Upper lobe of right lung (tissue), 1 donor: Measurements from ENCODE around the gene LHX3. TPM values are rescaled to one million over a fixed set of nuclear protein-coding genes. Genes with fewer than 3 reads are reported as not detected.

Source experiments
- ATAC-seq: fragments of 200-7000 bp; cut with Tn5 transposase; one replicate; pipeline ENCODE4 v1.9.1; 2020; ENCODE audit warnings: mild to moderate bottlenecking, moderate library complexity
- DNase-seq: peaks from one replicate; pipeline ENCODE4 v3.0.0-alpha.2; 2020
- H3K27ac ChIP-seq: fragments of 200-600 bp; one replicate; pipeline ENCODE4 v1.8.0; 2022
- H3K27me3 ChIP-seq: fragments of 200-600 bp; one replicate; pipeline ENCODE4 v1.8.0; 2022; ENCODE audit warnings: mild to moderate bottlenecking
- H3K36me3 ChIP-seq: fragments of 200-600 bp; one replicate; pipeline ENCODE4 v1.8.0; 2022
- H3K4me1 ChIP-seq: fragments of 200-600 bp; one replicate; pipeline ENCODE4 v1.8.0; 2022
- H3K4me3 ChIP-seq: fragments of 200-600 bp; one replicate; pipeline ENCODE4 v1.8.0; 2022; ENCODE audit warnings: mild to moderate bottlenecking
- H3K9me3 ChIP-seq: fragments of 200-600 bp; one replicate; pipeline ENCODE4 v1.8.0; 2022
- CTCF ChIP-seq: fragments of 200-600 bp; IDR thresholded peaks from one replicate; pipeline ENCODE4 v1.8.0; 2022; ENCODE audit warnings: antibody characterized with exemption
- intact Hi-C: fragments of 100-400 bp; cut with DNase I; formaldehyde crosslinking; loops from one replicate; pipeline ENCODE4 v1.11.0; 2022
- total RNA-seq: library from RNA; stranded (reverse); fragmentation: NEBNext Ultra II Directional; extraction: Animal tissue kit (Norgen Biotek cat#: 25700); gene quantifications from one replicate; pipeline ENCODE4 v1.2.1, GENCODE V29; 2021
- donor health status: DM: no; HTN: yes; CAD: no; lungs with severe emphysema.

The LHX3 gene
- total RNA-seq, 1 donor from 2014 or later: not detected

GRCh38 chr9:136231478-136232297 is 26.8 kb upstream of the LHX3 start:
- no peak overlapping the region for H3K4me3 ChIP-seq
- no peak for DNase-seq

DNA sequence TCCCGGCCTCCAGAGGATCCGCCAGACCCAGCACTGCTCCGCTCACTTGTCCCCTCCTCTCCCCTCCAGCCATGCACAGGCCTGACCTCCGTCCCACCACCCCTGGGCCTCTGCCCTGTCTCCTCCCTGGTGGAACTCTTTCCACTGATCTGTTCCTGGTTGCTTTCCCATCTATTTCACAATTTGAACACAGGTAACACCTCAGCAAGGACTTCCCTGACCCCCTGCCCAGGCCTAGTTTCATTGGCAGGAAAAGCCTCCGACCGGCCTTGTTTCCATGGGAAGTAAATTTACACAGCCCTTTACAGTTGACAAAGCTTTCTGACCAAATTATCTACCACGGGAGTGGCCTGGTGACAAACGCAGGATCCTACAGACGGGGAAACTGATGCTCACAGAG is 25.8 kb upstream of the LHX3 start:
- no peak for DNase-seq
- Histone ChIP-seq H3K27me3 (no peaks in the 10 kb centered on the region), H3K9me3 (no peaks in the 10 kb centered on the region), H3K27ac (no peak overlapping the region), H3K36me3 (no peaks in the 10 kb centered on the region), H3K4me3 (no peak overlapping the region), H3K4me1 (no peaks in the 10 kb centered on the region)
- no peak for ATAC-seq
- intact Hi-C loops: no loop called here
- TF ChIP-seq CTCF: no peak

More at GRCh38 chr9:136231478-136232297, 26.8 kb upstream of the LHX3 start:
- peak; percentile 64 for ATAC-seq
- no peaks in the 10 kb centered on the region for H3K9me3 ChIP-seq
- no peaks in the 10 kb centered on the region for H3K27me3 ChIP-seq
- intact Hi-C loops: no loop called here
- TF ChIP-seq CTCF: no peak
- H3K36me3 ChIP-seq: peaks cover 6% of the 10 kb centered on the region
- H3K4me1 ChIP-seq: no peaks in the 10 kb centered on the region
- H3K27ac ChIP-seq: no peak overlapping the region

DNA sequence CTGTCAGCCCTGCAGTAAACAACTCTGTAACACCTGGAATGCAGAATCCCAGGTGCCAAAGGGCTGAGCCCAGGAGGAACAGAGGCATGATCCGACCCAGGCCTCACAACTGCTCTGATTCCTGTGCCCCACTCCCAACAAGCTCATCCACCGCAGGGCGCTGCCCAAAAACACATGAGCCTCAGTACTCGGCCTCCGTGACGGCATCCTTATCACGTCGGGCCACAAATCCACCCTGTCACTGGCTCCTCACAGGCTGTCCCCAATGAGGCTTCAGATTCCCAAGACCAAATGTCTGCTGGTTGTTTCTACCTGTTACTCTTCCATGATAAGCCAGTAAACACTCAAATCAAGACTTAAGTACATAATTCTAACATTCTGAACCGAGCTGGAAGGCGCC is 25.4 kb upstream of the LHX3 start:
- no peaks in the 10 kb centered on the region for H3K9me3 ChIP-seq
- H3K27ac ChIP-seq: no peak overlapping the region
- no peak overlapping the region for H3K4me3 ChIP-seq
- no peak for TF ChIP-seq CTCF
- H3K36me3 ChIP-seq: no peaks in the 10 kb centered on the region
- no peaks in the 10 kb centered on the region for H3K4me1 ChIP-seq
- DNase-seq (no peak), ATAC-seq (no peak)
- no peaks in the 10 kb centered on the region for H3K27me3 ChIP-seq
- intact Hi-C loops: no loop called here

- intact Hi-C loops: no loop called here
- no peak for DNase-seq
Measured at GRCh38 chr9:136229096-136230065, 24.5 kb upstream of the LHX3 start.

More at GRCh38 chr9:136229096-136230065, 24.5 kb upstream of the LHX3 start:
- no peak overlapping the region for H3K4me3 ChIP-seq
- no peaks in the 10 kb centered on the region for H3K9me3 ChIP-seq
- no peak for TF ChIP-seq CTCF
- no peaks in the 10 kb centered on the region for H3K36me3 ChIP-seq
- no peak overlapping the region for H3K27ac ChIP-seq
- H3K4me1 ChIP-seq: no peaks in the 10 kb centered on the region
- no peaks in the 10 kb centered on the region for H3K27me3 ChIP-seq
- no peak for ATAC-seq
